PC-3 (cell line): Measurements from ENCODE around the gene SGMS1. TPM values are rescaled to one million over a fixed set of nuclear protein-coding genes. Genes with fewer than 3 reads are reported as not detected.
"Not testable (repeated sequence)": the region's sequence is repeated elsewhere in the genome, so short reads cannot be mapped to it uniquely, and the experiment has no call there.

ENCODE experiments used
- ATAC-seq: fragments of 200-7000 bp; cut with Tn5 transposase; 2 replicates; pipeline ENCODE4 v1.9.1; 2020; ENCODE audit warnings: mild to moderate bottlenecking, moderate library complexity
- BruUV-seq: library from RNA; stranded (reverse); fragments of 400-500 nt; replicated peaks from 2 replicates; lab custom pipeline; 2021; lab: Mats Ljungman, UMichigan
- CTCF ChIA-PET: fragments of 300-600 bp; sonication (Branson Sonifier 250); formaldehyde crosslinking; loops from one replicate; lab custom pipeline; 2022; ENCODE audit warnings: antibody characterized with exemption; lab: Charles Lee
- POLR2A ChIA-PET: fragments of 300-600 bp; sonication (Branson Sonifier 250); formaldehyde crosslinking; loops from one replicate; lab custom pipeline; 2022; ENCODE audit warnings: antibody characterized with exemption; ENCODE audit not compliant: unreplicated experiment; lab: Charles Lee
- DNase-seq: peaks from one replicate; pipeline ENCODE4 v3.0.0-alpha.2; 2015
- H2AFZ ChIP-seq: fragments of 300-600 bp; sonication (generic); 2 replicates; pipeline ENCODE4 v1.6.0; 2016; ENCODE audit warnings: antibody characterized with exemption, low read length
- H3F3A ChIP-seq: fragments of 300-600 bp; sonication (generic); one replicate; pipeline ENCODE4 v1.6.0; 2017; ENCODE audit warnings: antibody characterized with exemption, low read length, control low read depth, mild to moderate bottlenecking; ENCODE audit not compliant: unreplicated experiment
- H3K27ac ChIP-seq: fragments of 300-600 bp; sonication (generic); 2 replicates; pipeline ENCODE4 v1.5.1; 2016; ENCODE audit warnings: mild to moderate bottlenecking, low read length
- H3K27me3 ChIP-seq: fragments of 300-600 bp; sonication (generic); 2 replicates; pipeline ENCODE4 v1.6.1; 2016; ENCODE audit warnings: low read length, mixed read lengths
- H3K36me3 ChIP-seq: fragments of 300-600 bp; sonication (generic); 2 replicates; pipeline ENCODE4 v1.6.1; 2016; ENCODE audit warnings: low read depth, mixed run types, low read length, mixed read lengths
- H3K4me1 ChIP-seq: fragments of 300-600 bp; sonication (generic); 2 replicates; pipeline ENCODE4 v1.5.1; 2016; ENCODE audit warnings: low read length; ENCODE audit not compliant: insufficient read depth
- H3K4me2 ChIP-seq: fragments of 300-600 bp; sonication (generic); 2 replicates; pipeline ENCODE4 v1.6.0; 2016; ENCODE audit warnings: low read length
- H3K4me3 ChIP-seq: fragments of 300-600 bp; sonication (generic); 2 replicates; pipeline ENCODE4 v1.5.1; 2016; ENCODE audit warnings: mild to moderate bottlenecking, low read length, mixed read lengths
- H3K79me2 ChIP-seq: fragments of 300-600 bp; sonication (generic); 2 replicates; pipeline ENCODE4 v1.6.1; 2017; ENCODE audit warnings: low read length, mixed read lengths
- H3K9ac ChIP-seq: fragments of 300-600 bp; sonication (generic); 2 replicates; pipeline ENCODE4 v1.6.0; 2016; ENCODE audit warnings: mild to moderate bottlenecking, low read length
- H3K9me2 ChIP-seq: fragments of 300-600 bp; sonication (generic); replicated peaks from 2 replicates; pipeline ENCODE4 v1.6.1; 2016; ENCODE audit warnings: mixed run types, low read length, mixed read lengths
- H3K9me3 ChIP-seq: fragments of 300-600 bp; sonication (generic); 2 replicates; pipeline ENCODE4 v1.6.1; 2016; ENCODE audit warnings: low read length, mixed read lengths
- H4K20me1 ChIP-seq: fragments of 300-600 bp; sonication (generic); 2 replicates; pipeline ENCODE4 v1.6.1; 2016; ENCODE audit warnings: low read length, mixed read lengths
- CTCF ChIP-seq: fragments of 300-600 bp; sonication (generic); conservative IDR thresholded peaks from 2 replicates; pipeline ENCODE4 v1.5.1; 2017; ENCODE audit warnings: antibody characterized with exemption, low read depth, mild to moderate bottlenecking, low read length
- intact Hi-C: fragments of 100-400 bp; cut with micrococcal nuclease; formaldehyde crosslinking; loops from 2 replicates; pipeline ENCODE4 v1.9.0; 2023
- total RNA-seq: library from RNA; depleted of rRNA; stranded (reverse); fragments of >200 nt; gene quantifications from 2 replicates; pipeline ENCODE4 v1.2.3, GENCODE V29; 2014

The SGMS1 gene
- total RNA-seq, 1 experiment from 2014 or later: 61.4 TPM

- POLR2A ChIA-PET, BruUV-seq: not testable (repeated sequence)
These were observed 38.7 kb upstream of the SGMS1 start for GRCh38 chr10:50662420-50662819.

GRCh38 chr10:50661563-50661962, 37.8 kb upstream of the SGMS1 start:
- intact Hi-C loops, ATAC-seq, H3K9me3 ChIP-seq, H3F3A ChIP-seq, H3K36me3 ChIP-seq, H3K4me1 ChIP-seq, H3K9ac ChIP-seq, DNase-seq, H3K4me2 ChIP-seq, CTCF ChIA-PET, H3K27ac ChIP-seq, H3K79me2 ChIP-seq, POLR2A ChIA-PET, BruUV-seq, H3K9me2 ChIP-seq, H4K20me1 ChIP-seq, H3K4me3 ChIP-seq, H2AFZ ChIP-seq: not testable (repeated sequence)
- H3K27me3 ChIP-seq: peaks cover 32% of the 10 kb centered on the region

More at GRCh38 chr10:50662420-50662819, 38.7 kb upstream of the SGMS1 start:
- peaks cover 32% of the 10 kb centered on the region for H3K27me3 ChIP-seq
- CTCF ChIA-PET, H3K4me1 ChIP-seq, H3K9me3 ChIP-seq, H2AFZ ChIP-seq, H3F3A ChIP-seq, H4K20me1 ChIP-seq, DNase-seq, H3K4me2 ChIP-seq, H3K9ac ChIP-seq, H3K36me3 ChIP-seq, H3K79me2 ChIP-seq, ATAC-seq, H3K9me2 ChIP-seq, H3K27ac ChIP-seq, H3K4me3 ChIP-seq, intact Hi-C loops: not testable (repeated sequence)

- Histone ChIP-seq H2AFZ (peak overlapping the region; percentile 77), H3K27me3 (peaks cover 26% of the 10 kb centered on the region), H3K4me3 (peak overlapping the region; percentile 53), H3K4me2 (peak overlapping the region; percentile 72)
- POLR2A ChIA-PET, H4K20me1 ChIP-seq, H3K4me1 ChIP-seq, H3K9me3 ChIP-seq, H3K9me2 ChIP-seq, H3K27ac ChIP-seq, H3K9ac ChIP-seq, H3K36me3 ChIP-seq, H3F3A ChIP-seq, BruUV-seq, H3K79me2 ChIP-seq, CTCF ChIA-PET: not testable (repeated sequence)
- peak; percentile 81 for TF ChIP-seq CTCF
- ATAC-seq (peak; percentile 98), DNase-seq (peak; percentile 65)
- intact Hi-C loops: loop anchor here (10.0 kb wide), 1 partner anchor 435 kb away; no protein-coding TSS in a partner anchor
These were observed 36.3 kb upstream of the SGMS1 start for GRCh38 chr10:50659865-50660730.

- H3K27ac ChIP-seq, DNase-seq, H3K9me3 ChIP-seq, H3K9me2 ChIP-seq, ATAC-seq, H3K4me1 ChIP-seq, H3K36me3 ChIP-seq, CTCF ChIA-PET, H4K20me1 ChIP-seq, BruUV-seq, H3K4me3 ChIP-seq, H3K9ac ChIP-seq, POLR2A ChIA-PET, H3F3A ChIP-seq, H3K79me2 ChIP-seq: not testable (repeated sequence)
- Histone ChIP-seq H2AFZ (peak overlapping the region; percentile 77), H3K27me3 (peaks cover 25% of the 10 kb centered on the region), H3K4me2 (peak overlapping the region; percentile 72; the same call in 1 of the 2 replicates)
- intact Hi-C loops: loop anchor here (10.0 kb wide), 1 partner anchor 434 kb away; no protein-coding TSS in a partner anchor
These were observed 35.5 kb upstream of the SGMS1 start for GRCh38 chr10:50659016-50659864.
